Liver (tissue), 9 donors: ENCODE measurements around the gene TBL1X. TPM values are rescaled to one million over a fixed set of nuclear protein-coding genes. Genes with fewer than 3 reads are reported as not detected.

Experiments
- DNase-seq: peaks from one replicate; pipeline ENCODE4 v3.0.0-alpha.2; 2017; ENCODE audit warnings: low spot score
- H3K27ac ChIP-seq, 2 donors: one replicate each; pipeline ENCODE4 v1.7.0; 2013; ENCODE audit warnings: inconsistent platforms in 2 of 2, low read length in 2 of 2, control low read depth in 1 of 2, low read depth in 1 of 2, mild to moderate bottlenecking in 1 of 2
- H3K27me3 ChIP-seq, 4 donors: one replicate each; pipeline versions ENCODE4 v1.6.1 to v1.7.0; 2013; ENCODE audit warnings: low read length in 3 of 4, inconsistent platforms in 1 of 4, mild to moderate bottlenecking in 1 of 4, moderate library complexity in 1 of 4; ENCODE audit not compliant: control insufficient read depth in 4 of 4, insufficient read depth in 4 of 4
- H3K36me3 ChIP-seq, 4 donors: one replicate each; pipeline versions ENCODE4 v1.6.1 to v1.7.0; 2013; ENCODE audit warnings: low read length in 3 of 4, mild to moderate bottlenecking in 3 of 4, low read depth in 1 of 4, moderate library complexity in 1 of 4; ENCODE audit not compliant: control insufficient read depth in 4 of 4, insufficient read depth in 3 of 4
- H3K4me1 ChIP-seq, 4 donors: one replicate each; pipeline versions ENCODE4 v1.6.1 to v1.7.0; 2013; ENCODE audit warnings: low read length in 3 of 4, mild to moderate bottlenecking in 3 of 4, moderate library complexity in 1 of 4; ENCODE audit not compliant: control insufficient read depth in 4 of 4, insufficient read depth in 4 of 4
- H3K4me3 ChIP-seq, 3 donors: one replicate each; pipeline versions ENCODE4 v1.6.1 to v1.7.0; 2013; ENCODE audit warnings: low read length in 3 of 3, control low read depth in 1 of 3, low read depth in 1 of 3, mild to moderate bottlenecking in 1 of 3
- H3K9ac ChIP-seq, 2 donors: one replicate each; pipeline ENCODE4 v1.7.0; 2013; ENCODE audit warnings: low read length in 2 of 2, mild to moderate bottlenecking in 2 of 2, moderate library complexity in 2 of 2, control low read depth in 1 of 2, low read depth in 1 of 2
- H3K9me3 ChIP-seq, 4 donors: one replicate each; pipeline versions ENCODE4 v1.6.1 to v1.7.0; 2013; ENCODE audit warnings: low read length in 3 of 4; ENCODE audit not compliant: control insufficient read depth in 4 of 4
- EGR1 ChIP-seq, 2 donors: IDR thresholded peaks; 2 replicates each; pipeline ENCODE4 v1.6.1; 2016 to 2018; ENCODE audit warnings: antibody characterized with exemption in 2 of 2, low read depth in 2 of 2
- FOXA1 ChIP-seq: IDR thresholded peaks from 2 replicates; pipeline ENCODE4 v1.6.1; 2016; ENCODE audit warnings: antibody characterized with exemption
- FOXA2 ChIP-seq: IDR thresholded peaks from 2 replicates; pipeline ENCODE4 v1.6.1; 2016; ENCODE audit warnings: antibody characterized with exemption
- GABPA ChIP-seq, 2 donors: IDR thresholded peaks in 1 of 2; conservative IDR thresholded peaks in 1 of 2; 2 replicates each; pipeline ENCODE4 v1.6.1; 2016; ENCODE audit warnings: antibody characterized with exemption in 2 of 2, mild to moderate bottlenecking in 1 of 2, moderate library complexity in 1 of 2
- HNF4A ChIP-seq, 2 donors: conservative IDR thresholded peaks; 2 replicates each; pipeline ENCODE4 v1.6.1; 2016; ENCODE audit warnings: antibody characterized with exemption in 2 of 2, mild to moderate bottlenecking in 2 of 2
- HNF4G ChIP-seq: IDR thresholded peaks from 2 replicates; pipeline ENCODE4 v1.6.1; 2016; ENCODE audit warnings: antibody characterized with exemption
- JUND ChIP-seq, 2 donors: IDR thresholded peaks; 2 replicates each; pipeline ENCODE4 v1.6.1; 2016; ENCODE audit warnings: antibody characterized with exemption in 2 of 2
- NR2F2 ChIP-seq: IDR thresholded peaks from 2 replicates; pipeline ENCODE4 v1.6.1; 2016; ENCODE audit warnings: antibody characterized with exemption
- RAD21 ChIP-seq, 2 donors: IDR thresholded peaks; 2 replicates each; pipeline ENCODE4 v1.6.1; 2016; ENCODE audit warnings: antibody characterized with exemption in 2 of 2, mild to moderate bottlenecking in 2 of 2
- RXRA ChIP-seq, 2 donors: IDR thresholded peaks; 2 replicates each; pipeline ENCODE4 v1.6.1; 2017 to 2018; ENCODE audit warnings: antibody characterized with exemption in 2 of 2, mild to moderate bottlenecking in 1 of 2
- SP1 ChIP-seq: IDR thresholded peaks from 2 replicates; pipeline ENCODE4 v1.6.1; 2018; ENCODE audit warnings: antibody characterized with exemption, mild to moderate bottlenecking
- YY1 ChIP-seq: IDR thresholded peaks from 2 replicates; pipeline ENCODE4 v1.6.1; 2016; ENCODE audit warnings: antibody characterized with exemption, mild to moderate bottlenecking
- WGBS: extraction: QIAGEN DNeasy Blood & Tissue Kit; methylation state at CpG from one replicate; pipeline ENCODE4 v1.1.7; 2013; 5-methylcytosine and 5-hydroxymethylcytosine counted together
- polyA plus RNA-seq, 2 donors: library from polyadenylated mRNA; stranded (reverse) in 1 of 2; unstranded in 1 of 2; fragments of 200-250 nt in 1 of 2; fragments of >200 nt in 1 of 2; fragmentation: Nextera tagmentation in 1 of 2; extraction: Ambion mirVana in 1 of 2; gene quantifications; one replicate each; pipeline versions ENCODE4 v1.2.1 to v1.2.3, GENCODE V29; 2013 to 2015
- total RNA-seq, 2 donors: library from RNA; depleted of rRNA; stranded (reverse); fragments of >200 nt; gene quantifications; one replicate each; pipeline ENCODE4 v1.2.3, GENCODE V29; 2014
- TF ChIP-seq, protein P1 (sequence below): IDR thresholded peaks from 2 replicates; pipeline ENCODE4 v1.6.1; 2016; ENCODE audit warnings: antibody characterized with exemption
- TF ChIP-seq, protein P2 (sequence below): IDR thresholded peaks from 2 replicates; pipeline ENCODE4 v1.6.1; 2016; ENCODE audit warnings: antibody characterized with exemption
- TF ChIP-seq, protein P3 (sequence below): IDR thresholded peaks from 2 replicates; pipeline ENCODE4 v1.6.1; 2016; ENCODE audit warnings: antibody characterized with exemption, mild to moderate bottlenecking
- TF ChIP-seq, protein P4 (sequence below): fragments of 150-350 bp; IDR thresholded peaks from 2 replicates; pipeline ENCODE4 v1.5.1; 2017; ENCODE audit warnings: improper control_type of control experiment, low read depth, low read length; ENCODE audit not compliant: missing input control
- donor health status: healthy.
- donor health status: healthy.
- donor health status: healthy.
- donor health status: healthy.
- donor health status: healthy.

The TBL1X gene
- total and polyA plus RNA-seq, 4 donors: 11.2 to 15.1 (median 11.8) TPM

DNA sequence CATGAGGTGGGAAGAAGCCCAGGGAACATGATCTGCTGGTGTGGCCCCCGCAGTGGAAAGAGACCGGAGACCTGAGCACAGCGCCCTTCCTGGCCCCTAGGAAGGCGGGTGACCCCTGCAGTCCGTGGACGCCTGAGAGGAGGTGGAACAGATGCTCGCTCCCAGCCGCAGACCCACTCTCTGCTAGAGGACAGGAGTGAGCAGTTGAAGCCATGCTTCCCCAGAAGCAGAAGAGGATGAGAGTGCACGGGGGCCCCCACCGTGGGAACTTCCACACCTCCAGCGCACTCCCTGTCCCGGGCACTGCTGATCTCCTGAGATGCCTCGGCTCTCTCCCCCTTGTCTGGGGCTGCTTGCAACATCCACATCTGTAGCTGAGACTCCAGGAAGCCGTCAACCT lies 238.5 kb downstream of the TBL1X start:
- Histone ChIP-seq H3K4me3 (no peak overlapping the region), H3K4me1 (no peaks in the 10 kb centered on the region), H3K9me3 (peaks cover 0 to 2% (median 0%) of the 10 kb centered on the region in 4 donors), H3K27me3 (no peaks in the 10 kb centered on the region), H3K27ac (no peak overlapping the region), H3K9ac (no peak overlapping the region), H3K36me3 (peaks cover 0 to 23% (median 4%) of the 10 kb centered on the region in 4 donors)
- TF ChIP-seq, protein P1, sequence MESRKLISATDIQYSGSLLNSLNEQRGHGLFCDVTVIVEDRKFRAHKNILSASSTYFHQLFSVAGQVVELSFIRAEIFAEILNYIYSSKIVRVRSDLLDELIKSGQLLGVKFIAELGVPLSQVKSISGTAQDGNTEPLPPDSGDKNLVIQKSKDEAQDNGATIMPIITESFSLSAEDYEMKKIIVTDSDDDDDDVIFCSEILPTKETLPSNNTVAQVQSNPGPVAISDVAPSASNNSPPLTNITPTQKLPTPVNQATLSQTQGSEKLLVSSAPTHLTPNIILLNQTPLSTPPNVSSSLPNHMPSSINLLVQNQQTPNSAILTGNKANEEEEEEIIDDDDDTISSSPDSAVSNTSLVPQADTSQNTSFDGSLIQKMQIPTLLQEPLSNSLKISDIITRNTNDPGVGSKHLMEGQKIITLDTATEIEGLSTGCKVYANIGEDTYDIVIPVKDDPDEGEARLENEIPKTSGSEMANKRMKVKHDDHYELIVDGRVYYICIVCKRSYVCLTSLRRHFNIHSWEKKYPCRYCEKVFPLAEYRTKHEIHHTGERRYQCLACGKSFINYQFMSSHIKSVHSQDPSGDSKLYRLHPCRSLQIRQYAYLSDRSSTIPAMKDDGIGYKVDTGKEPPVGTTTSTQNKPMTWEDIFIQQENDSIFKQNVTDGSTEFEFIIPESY: no peak
- TF ChIP-seq EGR1 (IDR thresholded peaks at IDR 0.05; ENCODE audit: low read depth in 2 of 2): no peak
- no peak for TF ChIP-seq GABPA (IDR thresholded peaks at IDR 0.05 in 1 of 2, conservative IDR thresholded peaks at IDR 0.05 in 1 of 2)
- TF ChIP-seq RXRA (IDR thresholded peaks at IDR 0.05): no peak
- TF ChIP-seq, protein P2, sequence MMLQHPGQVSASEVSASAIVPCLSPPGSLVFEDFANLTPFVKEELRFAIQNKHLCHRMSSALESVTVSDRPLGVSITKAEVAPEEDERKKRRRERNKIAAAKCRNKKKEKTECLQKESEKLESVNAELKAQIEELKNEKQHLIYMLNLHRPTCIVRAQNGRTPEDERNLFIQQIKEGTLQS: no peak
- TF ChIP-seq SP1: no peak
- TF ChIP-seq, protein P3, sequence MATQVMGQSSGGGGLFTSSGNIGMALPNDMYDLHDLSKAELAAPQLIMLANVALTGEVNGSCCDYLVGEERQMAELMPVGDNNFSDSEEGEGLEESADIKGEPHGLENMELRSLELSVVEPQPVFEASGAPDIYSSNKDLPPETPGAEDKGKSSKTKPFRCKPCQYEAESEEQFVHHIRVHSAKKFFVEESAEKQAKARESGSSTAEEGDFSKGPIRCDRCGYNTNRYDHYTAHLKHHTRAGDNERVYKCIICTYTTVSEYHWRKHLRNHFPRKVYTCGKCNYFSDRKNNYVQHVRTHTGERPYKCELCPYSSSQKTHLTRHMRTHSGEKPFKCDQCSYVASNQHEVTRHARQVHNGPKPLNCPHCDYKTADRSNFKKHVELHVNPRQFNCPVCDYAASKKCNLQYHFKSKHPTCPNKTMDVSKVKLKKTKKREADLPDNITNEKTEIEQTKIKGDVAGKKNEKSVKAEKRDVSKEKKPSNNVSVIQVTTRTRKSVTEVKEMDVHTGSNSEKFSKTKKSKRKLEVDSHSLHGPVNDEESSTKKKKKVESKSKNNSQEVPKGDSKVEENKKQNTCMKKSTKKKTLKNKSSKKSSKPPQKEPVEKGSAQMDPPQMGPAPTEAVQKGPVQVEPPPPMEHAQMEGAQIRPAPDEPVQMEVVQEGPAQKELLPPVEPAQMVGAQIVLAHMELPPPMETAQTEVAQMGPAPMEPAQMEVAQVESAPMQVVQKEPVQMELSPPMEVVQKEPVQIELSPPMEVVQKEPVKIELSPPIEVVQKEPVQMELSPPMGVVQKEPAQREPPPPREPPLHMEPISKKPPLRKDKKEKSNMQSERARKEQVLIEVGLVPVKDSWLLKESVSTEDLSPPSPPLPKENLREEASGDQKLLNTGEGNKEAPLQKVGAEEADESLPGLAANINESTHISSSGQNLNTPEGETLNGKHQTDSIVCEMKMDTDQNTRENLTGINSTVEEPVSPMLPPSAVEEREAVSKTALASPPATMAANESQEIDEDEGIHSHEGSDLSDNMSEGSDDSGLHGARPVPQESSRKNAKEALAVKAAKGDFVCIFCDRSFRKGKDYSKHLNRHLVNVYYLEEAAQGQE: no peak
- TF ChIP-seq FOXA1: no peak
- TF ChIP-seq FOXA2: no peak
- TF ChIP-seq RAD21 (IDR thresholded peaks at IDR 0.05): no peak
- no peak for TF ChIP-seq HNF4A (conservative IDR thresholded peaks at IDR 0.05)
- 98% methylated on average over 14 of the region's 14 CpGs for WGBS
- no peak for DNase-seq

DNA sequence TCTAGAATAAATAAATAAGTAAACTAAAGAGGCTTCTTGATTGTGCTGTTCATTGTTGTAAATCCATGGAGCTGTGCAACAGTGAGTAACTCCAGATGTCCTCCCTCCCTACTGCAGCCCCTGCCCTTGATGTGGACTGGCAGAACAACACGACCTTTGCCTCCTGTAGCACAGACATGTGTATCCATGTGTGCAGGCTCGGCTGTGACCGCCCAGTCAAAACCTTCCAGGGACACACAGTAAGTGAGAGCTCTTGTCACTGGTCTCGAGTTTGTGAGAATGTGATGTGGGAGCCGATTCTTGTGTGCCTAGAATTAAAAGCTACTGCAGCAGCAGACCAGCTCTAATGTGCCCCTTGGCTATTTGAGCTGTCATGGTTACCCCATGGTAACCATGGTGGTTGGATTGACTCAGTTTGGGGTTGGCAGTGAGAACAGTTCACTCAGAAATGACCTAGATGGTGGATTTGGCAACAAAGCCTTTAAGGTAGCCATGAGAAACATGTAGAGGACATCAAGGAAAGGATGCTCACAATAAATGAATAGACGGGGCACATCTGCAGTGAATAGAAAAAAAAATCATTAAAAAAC lies 240.1 kb downstream of the TBL1X start:
- H3K4me1 ChIP-seq: peaks cover 0 to 2% (median 0%) of the 10 kb centered on the region in 4 donors
- no peak overlapping the region for H3K27ac ChIP-seq
- peaks cover 0 to 2% (median 0%) of the 10 kb centered on the region in 4 donors for H3K9me3 ChIP-seq
- no peak for DNase-seq
- WGBS: 88% methylated on average over 6 of the region's 6 CpGs
- H3K36me3 ChIP-seq: peaks cover under 1 to 26% (median 2%) of the 10 kb centered on the region in 4 donors
- no peak overlapping the region for H3K4me3 ChIP-seq
- no peaks in the 10 kb centered on the region for H3K27me3 ChIP-seq
- no peak overlapping the region for H3K9ac ChIP-seq
- TF ChIP-seq NR2F2 (no peak), SP1 (no peak), JUND (IDR thresholded peaks at IDR 0.05) (no peak), FOXA1 (no peak), GABPA (IDR thresholded peaks at IDR 0.05 in 1 of 2, conservative IDR thresholded peaks at IDR 0.05 in 1 of 2) (no peak), HNF4G (no peak), EGR1 (IDR thresholded peaks at IDR 0.05; ENCODE audit: low read depth in 2 of 2) (no peak), HNF4A (conservative IDR thresholded peaks at IDR 0.05) (no peak), FOXA2 (no peak), YY1 (no peak)
- TF ChIP-seq, protein P4, sequence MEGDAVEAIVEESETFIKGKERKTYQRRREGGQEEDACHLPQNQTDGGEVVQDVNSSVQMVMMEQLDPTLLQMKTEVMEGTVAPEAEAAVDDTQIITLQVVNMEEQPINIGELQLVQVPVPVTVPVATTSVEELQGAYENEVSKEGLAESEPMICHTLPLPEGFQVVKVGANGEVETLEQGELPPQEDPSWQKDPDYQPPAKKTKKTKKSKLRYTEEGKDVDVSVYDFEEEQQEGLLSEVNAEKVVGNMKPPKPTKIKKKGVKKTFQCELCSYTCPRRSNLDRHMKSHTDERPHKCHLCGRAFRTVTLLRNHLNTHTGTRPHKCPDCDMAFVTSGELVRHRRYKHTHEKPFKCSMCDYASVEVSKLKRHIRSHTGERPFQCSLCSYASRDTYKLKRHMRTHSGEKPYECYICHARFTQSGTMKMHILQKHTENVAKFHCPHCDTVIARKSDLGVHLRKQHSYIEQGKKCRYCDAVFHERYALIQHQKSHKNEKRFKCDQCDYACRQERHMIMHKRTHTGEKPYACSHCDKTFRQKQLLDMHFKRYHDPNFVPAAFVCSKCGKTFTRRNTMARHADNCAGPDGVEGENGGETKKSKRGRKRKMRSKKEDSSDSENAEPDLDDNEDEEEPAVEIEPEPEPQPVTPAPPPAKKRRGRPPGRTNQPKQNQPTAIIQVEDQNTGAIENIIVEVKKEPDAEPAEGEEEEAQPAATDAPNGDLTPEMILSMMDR: no peak
- TF ChIP-seq, protein P2: no peak
- TF ChIP-seq, protein P3: no peak
- TF ChIP-seq, protein P1: no peak
